ENCODE measurements around the gene DNAJC18.
"Not testable (repeated sequence)": the region's sequence is repeated elsewhere in the genome, so short reads cannot be mapped to it uniquely, and the experiment has no call there.

Gene DNAJC18

DNA sequence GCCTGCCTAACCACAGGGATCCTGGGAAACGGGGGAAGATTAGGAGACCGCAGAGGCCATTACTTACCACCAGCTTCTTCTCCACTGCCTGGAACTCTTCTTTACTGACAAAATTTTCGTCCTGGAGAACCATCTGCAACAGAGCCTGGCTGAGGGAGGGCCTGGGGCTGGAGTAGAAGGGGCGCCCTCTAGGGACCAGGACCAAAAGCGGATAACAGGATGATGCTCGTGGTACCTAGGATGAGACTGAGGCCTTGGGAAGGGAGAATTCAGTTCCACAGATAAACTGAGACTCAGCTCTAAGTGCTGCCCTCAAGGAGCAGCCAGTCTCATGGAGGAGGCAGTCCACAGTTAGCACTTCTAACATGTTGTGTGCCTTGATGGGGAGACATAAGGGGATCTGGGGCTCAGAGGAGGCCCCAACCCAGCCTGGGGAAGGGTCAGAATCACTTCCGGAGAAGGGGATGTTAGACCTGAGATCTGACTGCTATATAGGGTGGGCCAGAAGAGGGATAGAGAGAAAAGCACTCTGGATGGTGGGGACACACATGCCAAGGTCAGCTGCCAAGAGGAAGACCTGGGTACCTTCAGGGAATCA is 36.7 kb downstream of the DNAJC18 start:
- DNase-seq = no peak

DNA sequence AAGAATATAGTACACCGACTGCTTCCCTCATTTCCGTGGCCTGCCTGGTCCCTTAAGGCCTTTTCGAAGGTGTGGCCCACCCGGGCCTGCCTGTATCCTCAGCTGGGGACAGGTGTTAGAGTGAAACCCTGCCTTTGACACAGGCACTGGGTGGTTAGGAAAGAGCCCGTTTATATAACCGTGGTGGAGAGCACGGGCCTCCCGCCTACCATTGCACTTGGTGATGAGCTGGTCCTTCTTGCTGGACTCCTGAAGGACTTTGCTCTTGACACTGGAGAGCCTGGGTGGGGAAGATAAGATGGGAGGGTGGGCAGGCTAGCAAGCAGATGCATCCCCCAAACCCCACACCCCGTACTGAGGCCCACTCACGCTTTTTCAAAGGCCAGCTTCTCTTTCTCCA is 37.8 kb downstream of the DNAJC18 start:
- DNase-seq = no peak

DNA sequence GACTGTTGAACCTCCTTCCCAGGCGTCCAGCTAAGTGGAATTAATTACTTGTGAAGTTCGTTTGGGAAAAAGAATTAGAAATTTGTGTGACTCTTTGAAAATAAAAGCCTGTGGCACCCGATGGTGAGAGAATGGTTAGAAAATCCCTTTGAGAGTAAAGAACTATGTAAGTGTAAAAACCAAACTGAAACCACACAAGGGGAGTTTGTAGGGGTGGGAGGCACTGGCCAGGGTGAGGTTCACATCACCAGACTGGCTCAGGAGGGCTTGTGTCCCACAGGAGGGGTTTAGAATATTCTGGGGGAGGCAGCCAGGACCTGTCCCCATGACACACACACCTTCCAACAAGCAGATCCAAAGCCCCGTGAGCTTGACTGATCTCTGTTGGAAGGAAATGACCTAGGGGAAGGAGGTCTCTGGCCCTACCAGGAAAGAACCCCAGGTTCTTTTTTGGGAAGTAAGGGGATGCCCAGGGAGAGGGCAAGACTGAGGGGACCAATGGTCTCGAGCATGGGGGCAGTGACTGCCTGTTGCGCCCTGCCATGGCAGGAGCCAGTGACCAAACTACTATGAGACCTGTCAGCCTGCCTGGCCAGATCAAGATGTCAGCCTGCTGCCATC is 39.7 kb downstream of the DNAJC18 start:
- DNase-seq = no peak

DNA sequence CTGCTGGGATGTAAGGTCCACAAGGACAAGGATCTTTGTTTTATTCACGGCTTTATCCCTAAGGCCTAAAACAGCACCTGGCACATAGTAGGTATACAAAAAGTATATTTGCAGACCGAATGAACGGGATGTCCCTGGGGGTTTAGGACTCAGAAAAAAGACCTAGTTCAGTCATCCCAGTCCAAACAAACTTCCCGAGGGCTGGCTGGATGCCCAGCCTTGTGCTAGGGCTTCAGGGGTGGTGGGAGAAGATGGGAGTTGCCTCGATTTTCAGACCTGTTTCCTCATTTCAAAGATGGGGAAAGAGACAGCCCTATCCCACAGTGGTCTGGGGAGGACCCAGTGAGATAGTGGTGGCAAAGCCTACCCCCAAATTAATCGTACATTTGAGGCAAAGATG is 41.4 kb downstream of the DNAJC18 start:
- no peak for DNase-seq

DNA sequence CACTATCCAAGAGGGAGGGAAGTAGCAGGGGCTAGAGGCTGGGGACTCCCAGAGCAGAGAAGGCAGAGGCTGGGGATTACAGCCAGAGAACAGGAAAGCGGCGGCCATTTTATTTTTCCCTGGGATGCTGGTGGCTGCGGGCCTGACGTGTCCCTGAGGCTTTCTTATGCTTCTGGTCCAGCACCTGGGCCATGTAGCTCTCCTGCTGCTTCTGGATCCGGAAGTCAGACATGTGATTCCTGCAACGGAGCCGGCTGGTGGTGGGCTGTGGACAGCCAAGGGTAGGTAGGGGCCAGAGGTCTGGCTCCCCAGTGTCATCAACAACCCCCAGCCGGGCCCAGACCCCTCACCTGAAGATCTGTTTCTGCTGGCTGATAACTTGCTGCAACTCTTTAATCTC is 42.6 kb downstream of the DNAJC18 start:
- no peak for DNase-seq

DNA sequence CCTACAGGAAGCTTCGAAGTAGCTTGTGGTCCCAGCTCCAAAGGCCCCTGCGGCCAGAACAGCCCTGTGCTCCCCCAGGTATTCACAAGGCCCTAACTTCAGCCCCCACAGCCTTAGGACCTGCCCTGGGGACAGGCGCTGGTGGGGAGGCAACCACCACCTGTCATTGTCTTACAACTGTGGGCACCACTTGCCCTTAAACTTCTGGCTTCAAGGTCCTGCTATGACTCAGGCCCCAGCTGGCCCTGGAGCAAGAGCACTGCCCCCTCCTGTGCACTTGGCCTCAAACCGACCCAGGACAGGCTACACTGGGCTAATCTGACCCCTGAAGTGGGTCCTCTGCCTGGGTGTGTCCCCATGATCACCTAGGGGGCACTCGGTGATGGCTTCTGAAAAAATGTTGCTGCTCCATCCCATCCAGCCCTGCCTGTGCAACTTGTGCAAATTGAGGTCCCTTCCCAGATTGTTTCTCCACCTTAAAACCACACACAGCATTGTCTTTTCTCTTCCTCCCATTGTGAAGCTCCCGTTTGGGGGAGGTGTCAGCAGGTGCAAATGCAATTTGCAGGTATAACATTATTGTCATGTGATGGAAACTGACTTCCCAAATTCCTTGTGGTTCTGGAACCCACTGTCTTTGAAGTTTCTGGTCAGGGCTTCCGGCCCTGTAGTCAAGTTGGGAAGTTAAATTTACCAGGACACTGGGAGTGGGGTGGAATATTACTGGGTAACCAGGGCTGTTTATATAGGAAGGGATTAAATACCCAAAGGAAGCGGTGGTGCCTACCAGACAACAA is 43.3 kb downstream of the DNAJC18 start:
- no peak for DNase-seq

- no peak for DNase-seq
Observed at GRCh38 chr5:139394654-139395566, 44.4 kb downstream of the DNAJC18 start, which contains the start of gene PROB1. PROB1 (minus strand) TSS chr5:139395104; CDS start chr5:139395081, 23 bp downstream.

GRCh38 chr5:139394123-139394653 is 45.1 kb downstream of the DNAJC18 start:
- DNase-seq = no peak

DNA sequence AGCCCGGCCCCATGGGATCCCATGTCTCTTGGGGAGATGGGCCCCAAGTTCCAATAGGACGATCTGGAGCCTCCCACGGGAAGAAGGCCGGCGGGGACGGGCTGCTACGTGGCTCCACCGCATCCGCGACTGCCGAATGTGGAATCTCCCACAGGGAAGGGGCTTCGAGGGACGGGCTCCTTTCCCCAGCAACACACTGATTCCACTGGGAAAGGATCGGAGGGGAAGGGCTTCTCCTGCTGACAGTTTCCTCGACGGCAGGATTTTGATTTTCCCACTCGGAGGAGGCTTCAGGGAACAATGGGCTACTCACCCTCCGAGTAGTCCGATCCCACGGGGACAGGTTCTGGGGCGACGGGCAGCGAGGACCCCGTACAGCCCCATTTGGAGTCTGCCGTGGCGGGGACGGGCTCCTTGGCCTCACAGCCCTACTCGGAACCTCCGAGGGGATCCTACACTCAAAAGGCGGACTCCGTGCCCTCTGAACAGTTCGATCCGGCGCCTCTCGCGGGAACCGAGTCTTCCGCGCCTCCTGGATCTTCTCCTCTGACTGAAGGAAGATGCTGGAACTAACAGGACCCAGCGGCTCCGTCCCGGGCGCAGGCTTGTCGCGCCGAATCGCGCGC is 45.7 kb downstream of the DNAJC18 start:
- DNase-seq = no peak

- peak; percentile 61 for DNase-seq
Observed at GRCh38 chr5:139392678-139393496, 46.4 kb downstream of the DNAJC18 start.

DNA sequence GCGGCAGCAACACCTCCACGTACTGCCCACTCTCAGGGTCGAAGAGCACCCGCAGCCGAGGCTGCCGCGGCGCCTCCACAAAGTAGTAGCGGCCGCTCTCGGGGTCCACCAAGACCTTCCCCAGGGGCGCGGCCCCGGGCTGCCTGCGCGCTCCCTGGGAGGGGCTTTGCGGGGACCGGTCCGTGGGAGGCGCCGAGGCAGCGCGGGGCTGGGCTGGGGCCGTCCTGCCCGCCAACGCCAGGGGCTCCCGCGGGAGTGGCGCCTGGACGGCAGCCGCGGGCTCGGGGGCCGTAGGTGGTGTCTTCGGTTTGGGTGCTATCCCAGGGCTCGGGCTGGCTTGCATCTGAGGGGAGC is 47.0 kb downstream of the DNAJC18 start:
- no peak for DNase-seq

- no peak for DNase-seq
Observed at GRCh38 chr5:139391570-139392323, 47.6 kb downstream of the DNAJC18 start.

GRCh38 chr5:139390639-139391569 is 48.4 kb downstream of the DNAJC18 start:
- DNase-seq = no peak

DNA sequence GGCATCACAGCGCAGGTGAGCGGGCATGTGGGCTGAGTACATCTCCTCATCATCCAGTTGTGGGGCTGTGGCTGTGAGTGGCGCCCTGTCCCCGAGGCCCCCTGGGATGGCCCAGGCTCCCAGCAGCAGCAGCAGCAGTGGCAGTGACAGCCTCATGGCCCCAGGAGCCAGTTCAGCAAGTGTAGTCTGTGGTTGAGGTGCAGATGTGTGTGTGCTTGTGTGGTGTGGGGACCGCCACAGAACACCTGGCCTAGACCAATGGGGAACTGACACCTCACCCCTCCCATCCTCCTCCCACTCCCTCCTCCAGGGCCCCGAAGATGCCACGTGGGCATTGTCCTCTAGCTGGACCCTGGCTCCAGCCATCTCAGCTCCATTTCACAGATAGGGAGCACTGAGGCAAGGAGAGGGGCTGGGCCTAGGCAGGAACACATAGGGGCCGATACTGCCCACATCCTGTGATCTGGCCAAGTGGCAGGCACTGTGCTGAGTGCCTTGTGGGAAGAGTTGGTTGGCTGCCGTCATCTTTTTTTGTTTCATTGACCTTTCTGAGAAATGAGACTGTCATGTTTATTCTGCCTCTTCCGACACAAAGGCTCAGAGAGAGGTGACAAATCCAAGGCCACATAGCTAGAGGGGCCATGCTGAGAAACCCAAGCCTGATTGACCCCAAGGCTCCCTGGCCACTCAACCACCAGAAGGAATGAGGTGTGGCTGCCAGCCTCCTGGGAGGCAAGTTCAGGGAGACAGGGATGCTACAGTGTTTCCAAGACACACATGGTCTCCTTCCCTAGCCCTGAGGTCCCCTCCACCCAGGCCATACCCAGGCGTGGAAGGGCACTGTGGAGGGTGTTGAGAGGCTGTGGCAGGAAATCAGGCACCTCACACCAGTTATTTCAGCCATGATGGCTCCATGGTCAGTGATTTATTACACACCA is 49.4 kb downstream of the DNAJC18 start, which contains the start of gene MZB1:
Gene MZB1 (minus strand): TSS at position 213 of the 938 bp plus-strand sequence. CDS start 57 bp downstream, at position 156.
- no peak for DNase-seq

DNA sequence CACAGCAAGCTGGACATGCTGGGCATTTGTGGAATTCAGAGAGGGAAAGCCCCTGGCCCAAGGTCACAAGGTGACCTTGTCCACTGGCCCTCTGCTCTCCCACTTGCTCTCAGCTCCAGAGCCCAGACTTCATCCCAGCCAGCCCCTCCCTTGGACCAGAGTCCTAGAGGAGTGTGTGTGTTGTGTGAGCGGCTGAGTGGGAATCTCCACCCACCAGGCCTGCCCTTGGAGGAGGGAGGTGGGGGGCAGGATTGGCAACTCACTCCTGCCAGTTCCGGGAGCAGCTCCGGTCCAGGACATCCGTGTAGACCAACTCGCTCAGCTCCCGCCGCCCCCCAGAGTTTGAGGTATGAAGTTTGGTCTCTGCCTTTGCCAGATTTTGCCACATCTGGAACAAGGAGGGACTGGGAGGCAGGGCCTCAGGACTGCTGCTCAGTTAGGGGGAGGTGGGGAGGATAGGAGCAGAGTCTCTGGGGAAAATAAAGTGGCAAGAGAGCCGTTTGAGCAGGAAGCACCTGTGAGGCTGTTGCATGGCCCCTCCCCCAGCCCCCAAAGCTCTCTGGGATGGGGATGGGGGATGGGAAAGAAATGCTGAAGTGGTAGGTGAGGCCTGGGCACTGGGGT is 51.0 kb downstream of the DNAJC18 start:
- no peak for DNase-seq

GRCh38 chr5:139387611-139388197 is 51.6 kb downstream of the DNAJC18 start:
- DNase-seq = no peak

DNA sequence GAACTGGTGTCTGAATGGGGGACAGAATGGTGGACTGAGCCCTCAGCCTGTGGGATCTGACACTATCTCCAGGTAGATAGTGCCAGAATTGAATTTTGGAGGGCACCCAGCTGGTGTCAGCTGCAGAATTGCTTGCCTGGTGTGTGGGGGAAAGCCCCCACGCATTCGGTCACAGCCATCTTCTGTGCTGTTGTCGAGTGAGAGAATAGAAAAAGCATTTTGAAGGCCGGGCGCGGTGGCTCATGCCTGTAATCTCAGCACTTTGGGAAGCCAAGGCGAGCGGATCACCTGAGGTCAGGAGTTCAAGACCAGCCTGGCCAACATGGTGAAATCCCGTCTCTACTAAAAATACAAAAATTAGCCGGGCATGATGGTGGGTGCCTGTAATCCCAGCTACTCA is 52.4 kb downstream of the DNAJC18 start:
- not testable (repeated sequence) for DNase-seq

All from NCI-H774 (cell line).